ENCODE results near the gene CAB39. TPM values are rescaled to one million over a fixed set of nuclear protein-coding genes. Genes with fewer than 3 reads are reported as not detected.

CAB39 gene
- total and polyA plus RNA-seq, 2 of the 8 experiments (the other 6 are each of a cell fraction or from before 2014, with no cell fraction given) = 16.4 to 50.5 TPM

DNA sequence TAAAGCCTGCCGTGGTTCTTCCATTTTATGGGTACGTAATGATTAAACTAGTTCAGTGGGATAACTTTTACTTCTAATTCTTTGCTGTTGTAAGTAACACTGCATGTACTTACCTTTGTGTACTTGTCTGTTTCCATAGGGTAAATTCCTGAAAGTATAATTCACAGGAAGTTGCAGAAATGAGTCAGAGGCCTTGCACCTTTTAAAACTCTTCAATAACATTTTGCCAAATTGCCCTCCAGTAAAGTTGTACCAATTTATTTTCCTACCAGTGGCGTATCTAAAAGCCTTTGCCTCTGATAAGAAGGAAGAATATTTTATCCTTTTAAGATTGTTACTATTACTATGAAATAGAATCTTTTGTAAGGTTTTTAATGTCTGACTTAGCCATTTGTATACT is 65.1 kb downstream of the CAB39 start (continued):
- TF ChIP-seq, protein P1, sequence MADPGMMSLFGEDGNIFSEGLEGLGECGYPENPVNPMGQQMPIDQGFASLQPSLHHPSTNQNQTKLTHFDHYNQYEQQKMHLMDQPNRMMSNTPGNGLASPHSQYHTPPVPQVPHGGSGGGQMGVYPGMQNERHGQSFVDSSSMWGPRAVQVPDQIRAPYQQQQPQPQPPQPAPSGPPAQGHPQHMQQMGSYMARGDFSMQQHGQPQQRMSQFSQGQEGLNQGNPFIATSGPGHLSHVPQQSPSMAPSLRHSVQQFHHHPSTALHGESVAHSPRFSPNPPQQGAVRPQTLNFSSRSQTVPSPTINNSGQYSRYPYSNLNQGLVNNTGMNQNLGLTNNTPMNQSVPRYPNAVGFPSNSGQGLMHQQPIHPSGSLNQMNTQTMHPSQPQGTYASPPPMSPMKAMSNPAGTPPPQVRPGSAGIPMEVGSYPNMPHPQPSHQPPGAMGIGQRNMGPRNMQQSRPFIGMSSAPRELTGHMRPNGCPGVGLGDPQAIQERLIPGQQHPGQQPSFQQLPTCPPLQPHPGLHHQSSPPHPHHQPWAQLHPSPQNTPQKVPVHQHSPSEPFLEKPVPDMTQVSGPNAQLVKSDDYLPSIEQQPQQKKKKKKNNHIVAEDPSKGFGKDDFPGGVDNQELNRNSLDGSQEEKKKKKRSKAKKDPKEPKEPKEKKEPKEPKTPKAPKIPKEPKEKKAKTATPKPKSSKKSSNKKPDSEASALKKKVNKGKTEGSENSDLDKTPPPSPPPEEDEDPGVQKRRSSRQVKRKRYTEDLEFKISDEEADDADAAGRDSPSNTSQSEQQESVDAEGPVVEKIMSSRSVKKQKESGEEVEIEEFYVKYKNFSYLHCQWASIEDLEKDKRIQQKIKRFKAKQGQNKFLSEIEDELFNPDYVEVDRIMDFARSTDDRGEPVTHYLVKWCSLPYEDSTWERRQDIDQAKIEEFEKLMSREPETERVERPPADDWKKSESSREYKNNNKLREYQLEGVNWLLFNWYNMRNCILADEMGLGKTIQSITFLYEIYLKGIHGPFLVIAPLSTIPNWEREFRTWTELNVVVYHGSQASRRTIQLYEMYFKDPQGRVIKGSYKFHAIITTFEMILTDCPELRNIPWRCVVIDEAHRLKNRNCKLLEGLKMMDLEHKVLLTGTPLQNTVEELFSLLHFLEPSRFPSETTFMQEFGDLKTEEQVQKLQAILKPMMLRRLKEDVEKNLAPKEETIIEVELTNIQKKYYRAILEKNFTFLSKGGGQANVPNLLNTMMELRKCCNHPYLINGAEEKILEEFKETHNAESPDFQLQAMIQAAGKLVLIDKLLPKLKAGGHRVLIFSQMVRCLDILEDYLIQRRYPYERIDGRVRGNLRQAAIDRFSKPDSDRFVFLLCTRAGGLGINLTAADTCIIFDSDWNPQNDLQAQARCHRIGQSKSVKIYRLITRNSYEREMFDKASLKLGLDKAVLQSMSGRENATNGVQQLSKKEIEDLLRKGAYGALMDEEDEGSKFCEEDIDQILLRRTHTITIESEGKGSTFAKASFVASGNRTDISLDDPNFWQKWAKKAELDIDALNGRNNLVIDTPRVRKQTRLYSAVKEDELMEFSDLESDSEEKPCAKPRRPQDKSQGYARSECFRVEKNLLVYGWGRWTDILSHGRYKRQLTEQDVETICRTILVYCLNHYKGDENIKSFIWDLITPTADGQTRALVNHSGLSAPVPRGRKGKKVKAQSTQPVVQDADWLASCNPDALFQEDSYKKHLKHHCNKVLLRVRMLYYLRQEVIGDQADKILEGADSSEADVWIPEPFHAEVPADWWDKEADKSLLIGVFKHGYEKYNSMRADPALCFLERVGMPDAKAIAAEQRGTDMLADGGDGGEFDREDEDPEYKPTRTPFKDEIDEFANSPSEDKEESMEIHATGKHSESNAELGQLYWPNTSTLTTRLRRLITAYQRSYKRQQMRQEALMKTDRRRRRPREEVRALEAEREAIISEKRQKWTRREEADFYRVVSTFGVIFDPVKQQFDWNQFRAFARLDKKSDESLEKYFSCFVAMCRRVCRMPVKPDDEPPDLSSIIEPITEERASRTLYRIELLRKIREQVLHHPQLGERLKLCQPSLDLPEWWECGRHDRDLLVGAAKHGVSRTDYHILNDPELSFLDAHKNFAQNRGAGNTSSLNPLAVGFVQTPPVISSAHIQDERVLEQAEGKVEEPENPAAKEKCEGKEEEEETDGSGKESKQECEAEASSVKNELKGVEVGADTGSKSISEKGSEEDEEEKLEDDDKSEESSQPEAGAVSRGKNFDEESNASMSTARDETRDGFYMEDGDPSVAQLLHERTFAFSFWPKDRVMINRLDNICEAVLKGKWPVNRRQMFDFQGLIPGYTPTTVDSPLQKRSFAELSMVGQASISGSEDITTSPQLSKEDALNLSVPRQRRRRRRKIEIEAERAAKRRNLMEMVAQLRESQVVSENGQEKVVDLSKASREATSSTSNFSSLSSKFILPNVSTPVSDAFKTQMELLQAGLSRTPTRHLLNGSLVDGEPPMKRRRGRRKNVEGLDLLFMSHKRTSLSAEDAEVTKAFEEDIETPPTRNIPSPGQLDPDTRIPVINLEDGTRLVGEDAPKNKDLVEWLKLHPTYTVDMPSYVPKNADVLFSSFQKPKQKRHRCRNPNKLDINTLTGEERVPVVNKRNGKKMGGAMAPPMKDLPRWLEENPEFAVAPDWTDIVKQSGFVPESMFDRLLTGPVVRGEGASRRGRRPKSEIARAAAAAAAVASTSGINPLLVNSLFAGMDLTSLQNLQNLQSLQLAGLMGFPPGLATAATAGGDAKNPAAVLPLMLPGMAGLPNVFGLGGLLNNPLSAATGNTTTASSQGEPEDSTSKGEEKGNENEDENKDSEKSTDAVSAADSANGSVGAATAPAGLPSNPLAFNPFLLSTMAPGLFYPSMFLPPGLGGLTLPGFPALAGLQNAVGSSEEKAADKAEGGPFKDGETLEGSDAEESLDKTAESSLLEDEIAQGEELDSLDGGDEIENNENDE (IDR thresholded peaks at IDR 0.05; ENCODE audit: insufficient replicate concordance, low read length) = no peak
- TF ChIP-seq HDAC6 (IDR thresholded peaks at IDR 0.05; ENCODE audit: low read depth, low read length) (no peak), RNF2 (IDR thresholded peaks at IDR 0.05; ENCODE audit: borderline replicate concordance, low read depth, low read length, missing control alignments, poor library complexity, severe bottlenecking) (no peak), POLR2AphosphoS5 (IDR thresholded peaks at IDR 0.05; ENCODE audit: low read depth, low read length) (no peak), JUN (IDR thresholded peaks at IDR 0.05; ENCODE audit: low read depth, low read length) (no peak)

Data from H1 (cell line).